H1 (cell line): ENCODE data around the gene CDH20. TPM values are rescaled to one million over a fixed set of nuclear protein-coding genes. Genes with fewer than 3 reads are reported as not detected.

Experiments
- CTCF ChIA-PET: fragments of 300-600 bp; sonication (Branson Sonifier 250); formaldehyde crosslinking; loops from one replicate; lab custom pipeline; 2021; ENCODE audit not compliant: partially characterized antibody; lab: Charles Lee
- POLR2A ChIA-PET: fragments of 300-600 bp; sonication (Branson Sonifier 250); formaldehyde crosslinking; loops from one replicate; lab custom pipeline; 2021; ENCODE audit warnings: inconsistent platforms; ENCODE audit not compliant: partially characterized antibody; lab: Charles Lee
- DNase-seq, 2 experiments: peaks; one replicate each; pipeline versions ENCODE4 v3.0.0 to v3.0.0-alpha.2; 2010 to 2022; ENCODE audit warnings: low spot score in 2 of 2, low read depth in 1 of 2, mixed read lengths in 1 of 2
- FAIRE-seq: peaks from 2 replicates; lab custom pipeline; 2011; peaks lifted over from hg19 to GRCh38; lab: Jason Lieb, UNC
- H2AFZ ChIP-seq: 2 replicates; pipeline ENCODE4 v1.8.1; 2012; ENCODE audit warnings: low read length, inconsistent platforms
- H2AK5ac ChIP-seq: 2 replicates; pipeline ENCODE4 v1.6.1; 2013; ENCODE audit warnings: low read depth, low read length
- H2BK120ac ChIP-seq: replicated peaks from 2 replicates; pipeline ENCODE3; 2013; ENCODE audit warnings: low read depth, low read length, inconsistent platforms
- H2BK12ac ChIP-seq: 2 replicates; pipeline ENCODE4 v1.6.1; 2013; ENCODE audit warnings: low read depth, low read length
- H2BK15ac ChIP-seq: 2 replicates; pipeline ENCODE4 v1.6.1; 2013; ENCODE audit warnings: low read length
- H2BK20ac ChIP-seq: 2 replicates; pipeline ENCODE4 v1.6.1; 2013; ENCODE audit warnings: low read length
- H2BK5ac ChIP-seq: 2 replicates; pipeline ENCODE4 v1.6.1; 2013; ENCODE audit warnings: low read depth, low read length
- H3K14ac ChIP-seq: 2 replicates; pipeline ENCODE4 v1.6.1; 2013; ENCODE audit warnings: inconsistent platforms; ENCODE audit not compliant: insufficient read length
- H3K18ac ChIP-seq: 2 replicates; pipeline ENCODE4 v1.6.1; 2013; ENCODE audit warnings: low read length; ENCODE audit errors: extremely low read depth
- H3K23ac ChIP-seq: 2 replicates; pipeline ENCODE4 v1.6.1; 2013; ENCODE audit warnings: inconsistent platforms; ENCODE audit not compliant: insufficient read length
- H3K23me2 ChIP-seq: 2 replicates; pipeline ENCODE4 v1.6.1; 2013; ENCODE audit warnings: low read depth, low read length
- H3K27ac ChIP-seq: 2 replicates; pipeline ENCODE4 v1.6.1; 2011; ENCODE audit warnings: low read depth, low read length, inconsistent platforms
- H3K27me3 ChIP-seq, 4 experiments: replicated peaks in 1 of 4; 1 replicate in 1 of 4; 2 replicates in 3 of 4; pipeline versions ENCODE4 v1.6.1 to v1.8.1; 2011 to 2013; ENCODE audit warnings: low read length in 3 of 4, mild to moderate bottlenecking in 3 of 4, inconsistent platforms in 2 of 4, mixed read lengths in 2 of 4, moderate library complexity in 1 of 4; ENCODE audit not compliant: control insufficient read depth in 3 of 4, insufficient read depth in 3 of 4; ENCODE audit errors: extremely low read depth in 1 of 4
- H3K36me3 ChIP-seq, 4 experiments: 2 replicates each; pipeline versions ENCODE4 v1.6.1 to v1.8.1; 2011 to 2013; ENCODE audit warnings: mild to moderate bottlenecking in 4 of 4, low read length in 3 of 4, moderate library complexity in 2 of 4, control low read depth in 1 of 4, inconsistent platforms in 1 of 4; ENCODE audit not compliant: insufficient read depth in 4 of 4, control insufficient read depth in 2 of 4
- H3K4ac ChIP-seq: replicated peaks from 2 replicates; pipeline ENCODE3; 2013; ENCODE audit warnings: low read length, low read depth, mixed read lengths, inconsistent platforms; ENCODE audit not compliant: insufficient read length
- H3K4me1 ChIP-seq, 4 experiments: replicated peaks in 1 of 4; 1 replicate in 1 of 4; 2 replicates in 3 of 4; pipeline versions ENCODE4 v1.6.1 to v1.8.1; 2011 to 2013; ENCODE audit warnings: low read length in 3 of 4, inconsistent platforms in 2 of 4, mixed read lengths in 1 of 4; ENCODE audit not compliant: insufficient read depth in 4 of 4, control insufficient read depth in 3 of 4
- H3K4me2 ChIP-seq, 2 experiments: 2 replicates each; pipeline versions ENCODE4 v1.6.1 to v1.8.1; 2011 to 2013; ENCODE audit warnings: low read depth in 2 of 2, low read length in 2 of 2, control low read depth in 1 of 2, inconsistent platforms in 1 of 2, mild to moderate bottlenecking in 1 of 2; ENCODE audit not compliant: insufficient read depth in 1 of 2
- H3K4me3 ChIP-seq, 4 experiments: fragments of 200-600, 300-600 bp in 1 of 4; sonication (generic), shearing (Covaris generic), sonication (Bioruptor Twin) in 1 of 4; 2 replicates each; pipeline versions ENCODE4 v1.5.1 to v1.8.1; 2011 to 2016; ENCODE audit warnings: low read length in 4 of 4, low read depth in 3 of 4, control low read depth in 2 of 4, inconsistent platforms in 2 of 4, mild to moderate bottlenecking in 2 of 4, mixed read lengths in 1 of 4, moderate library complexity in 1 of 4; ENCODE audit not compliant: insufficient read depth in 2 of 4; ENCODE audit errors: extremely low read depth in 1 of 4
- H3K56ac ChIP-seq: replicated peaks from 2 replicates; pipeline ENCODE3; 2013; ENCODE audit warnings: low read depth, mild to moderate bottlenecking, mixed read lengths, low read length, inconsistent platforms; ENCODE audit not compliant: insufficient read length
- H3K79me1 ChIP-seq: 2 replicates; pipeline ENCODE4 v1.6.1; 2013; ENCODE audit warnings: low read depth, low read length, control low read depth
- H3K79me2 ChIP-seq, 2 experiments: 2 replicates each; pipeline versions ENCODE4 v1.6.1 to v1.8.1; 2012 to 2013; ENCODE audit warnings: low read length in 2 of 2, mild to moderate bottlenecking in 2 of 2, inconsistent platforms in 1 of 2; ENCODE audit not compliant: insufficient read depth in 2 of 2, control insufficient read depth in 1 of 2
- H3K9ac ChIP-seq, 4 experiments: replicated peaks in 1 of 4; 1 replicate in 1 of 4; 2 replicates in 3 of 4; pipeline versions ENCODE4 v1.6.1 to v1.8.1; 2011 to 2013; ENCODE audit warnings: low read depth in 3 of 4, low read length in 3 of 4, control low read depth in 2 of 4, mild to moderate bottlenecking in 2 of 4, moderate library complexity in 2 of 4, inconsistent platforms in 1 of 4; ENCODE audit errors: extremely low read depth in 1 of 4
- H3K9me3 ChIP-seq, 2 experiments: 2 replicates each; pipeline versions ENCODE4 v1.6.1 to v1.8.1; 2012 to 2013; ENCODE audit warnings: mild to moderate bottlenecking in 2 of 2, moderate library complexity in 2 of 2, control low read depth in 1 of 2, inconsistent platforms in 1 of 2, low read depth in 1 of 2, low read length in 1 of 2, mixed read lengths in 1 of 2; ENCODE audit not compliant: insufficient read depth in 2 of 2
- H4K20me1 ChIP-seq, 2 experiments: replicated peaks in 1 of 2; 2 replicates each; pipeline versions ENCODE3 to v1.8.1; 2011 to 2013; ENCODE audit warnings: inconsistent platforms in 2 of 2, low read length in 2 of 2, mild to moderate bottlenecking in 1 of 2; ENCODE audit not compliant: insufficient read depth in 2 of 2, control insufficient read depth in 1 of 2
- H4K5ac ChIP-seq: 2 replicates; pipeline ENCODE4 v1.6.1; 2013; ENCODE audit warnings: low read length, low read depth, mixed read lengths, inconsistent platforms; ENCODE audit not compliant: insufficient read length
- H4K8ac ChIP-seq: 2 replicates; pipeline ENCODE4 v1.8.0; 2013; ENCODE audit warnings: mild to moderate bottlenecking, moderate library complexity, low read length, inconsistent platforms; ENCODE audit not compliant: insufficient read depth; ENCODE audit errors: extremely low read depth
- H4K91ac ChIP-seq: replicated peaks from 2 replicates; pipeline ENCODE3; 2013; ENCODE audit warnings: low read length, mixed read lengths, inconsistent platforms; ENCODE audit not compliant: insufficient read length
- JUN ChIP-seq: IDR thresholded peaks from 2 replicates; pipeline ENCODE4 v1.6.1; 2011; ENCODE audit warnings: low read depth, mild to moderate bottlenecking, improper control_type of control experiment, low read length
- KDM5A ChIP-seq: fragments of 200-600 bp; IDR thresholded peaks from 2 replicates; pipeline ENCODE4 v1.7.1; 2012; ENCODE audit warnings: mild to moderate bottlenecking, low read length, inconsistent platforms, mixed read lengths
- NANOG ChIP-seq: IDR thresholded peaks from 2 replicates; pipeline ENCODE4 v1.6.1; 2011; ENCODE audit warnings: low read length, low read depth, mild to moderate bottlenecking, inconsistent platforms; ENCODE audit not compliant: insufficient read depth, poor library complexity, severe bottlenecking
- RBBP5 ChIP-seq: IDR thresholded peaks from 2 replicates; pipeline ENCODE4 v1.7.1; 2012; ENCODE audit warnings: low read depth, mild to moderate bottlenecking, inconsistent platforms, low read length, moderate library complexity, borderline replicate concordance
- RNF2 ChIP-seq: fragments of 200-900, 300-1000 bp; sonication (generic); IDR thresholded peaks from 2 replicates; pipeline ENCODE4 v1.7.1; 2016; ENCODE audit warnings: borderline replicate concordance, low read depth, mild to moderate bottlenecking, antibody characterized with exemption, low read length; ENCODE audit not compliant: poor library complexity, severe bottlenecking; ENCODE audit errors: missing control alignments
- SIX5 ChIP-seq: IDR thresholded peaks from 2 replicates; pipeline ENCODE4 v1.6.1; 2011; ENCODE audit warnings: mild to moderate bottlenecking, low read depth, low read length
- SP2 ChIP-seq: IDR thresholded peaks from 2 replicates; pipeline ENCODE4 v1.6.1; 2012; ENCODE audit warnings: mild to moderate bottlenecking, low read length, inconsistent platforms
- SUZ12 ChIP-seq: fragments of 200-600 bp; sonication (generic); IDR thresholded peaks from 2 replicates; pipeline ENCODE4 v1.6.1; 2012; ENCODE audit warnings: mild to moderate bottlenecking, inconsistent platforms, low read length, moderate library complexity, mixed read lengths
- WGBS, 2 experiments: shearing (Covaris generic) in 1 of 2; methylation state at CpG; one replicate each; pipeline versions ENCODE4 v1.1.6 to v1.1.7; 2013 to 2015; ENCODE audit warnings: low lambda C conversion rate in 2 of 2, mixed read lengths in 2 of 2, inconsistent platforms in 1 of 2, low coverage in 1 of 2, missing lambda C conversion rate in 1 of 2; ENCODE audit not compliant: insufficient replicate concordance in 2 of 2, insufficient coverage in 1 of 2, insufficient read length in 1 of 2; ENCODE audit errors: extremely low coverage in 1 of 2, missing lambda C conversion rate in 1 of 2; 5-methylcytosine and 5-hydroxymethylcytosine counted together
- polyA plus RNA-seq, 7 experiments: library from polyadenylated mRNA; depleted of rRNA in 3 of 7; stranded (reverse) in 5 of 7; unstranded in 2 of 7; fragments of >200 nt in 5 of 7; fragments of 200-250 nt in 2 of 7; gene quantifications; 1 replicate in 5 of 7; 2 replicates in 1 of 7; 4 replicates in 1 of 7; pipeline versions ENCODE4 v1.2.1 to v1.2.3, GENCODE V29; 2011 to 2013; ENCODE audit warnings: missing spikeins in 2 of 7, mixed read lengths in 2 of 7
- total RNA-seq: library from RNA; stranded (reverse); fragmentation: NEBNext Ultra II Directional; extraction: Animal tissue kit (Norgen Biotek cat#: 25700); gene quantifications from 2 replicates; pipeline ENCODE4 v1.2.1, GENCODE V29; 2021
- TF ChIP-seq, protein P1 (sequence below): IDR thresholded peaks from 2 replicates; pipeline ENCODE4 v1.6.1; 2011; ENCODE audit warnings: low read length, improper control_type of control experiment

CDH20 gene
- total and polyA plus RNA-seq, 2 of the 8 experiments (the other 6 are each of a cell fraction or from before 2014, with no cell fraction given), result 0.07 to 0.12 TPM

DNA sequence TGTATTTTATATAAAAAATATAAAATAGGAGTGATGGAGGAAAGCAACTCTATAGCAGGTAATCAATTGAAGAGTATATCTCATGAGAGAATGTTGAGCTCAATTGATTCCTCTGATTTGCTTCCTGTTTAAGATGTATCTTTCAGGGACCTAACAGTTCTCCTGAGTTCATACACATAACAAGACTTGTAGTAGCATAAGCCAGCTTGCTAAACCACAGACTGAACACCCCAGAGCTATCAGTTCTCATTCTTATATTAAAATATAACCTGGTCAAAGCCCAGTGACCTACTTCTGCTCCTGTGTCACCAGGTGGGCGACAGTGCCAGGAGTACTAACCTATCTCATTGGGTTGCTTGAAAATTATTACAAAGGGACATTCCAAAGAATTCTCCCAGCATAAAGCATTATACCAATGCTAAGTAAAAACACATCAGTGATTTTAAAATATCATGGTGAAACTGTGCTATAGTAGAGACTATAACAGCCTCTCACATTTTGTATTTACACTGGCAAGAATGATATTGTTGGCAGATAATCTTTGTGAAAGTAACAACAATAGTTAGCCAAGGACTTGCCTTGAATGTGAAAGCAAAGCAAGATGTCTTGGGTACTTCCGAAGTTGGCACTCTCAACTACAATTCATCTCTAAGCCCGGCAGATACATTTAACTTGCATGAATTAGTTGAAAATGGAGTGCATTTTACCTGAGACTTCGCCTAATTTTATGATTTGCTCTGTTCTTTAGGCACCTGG, 40.8 kb upstream of the CDH20 start:
- Histone ChIP-seq H3K27ac (no peak overlapping the region), H3K4ac (no peak overlapping the region), H3K9me3 (no peaks in the 10 kb centered on the region), H3K4me2 (no peak overlapping the region), H3K23ac (no peak overlapping the region), H3K9ac (no peak overlapping the region), H2AK5ac (no peak overlapping the region), H3K27me3 (no peaks in the 10 kb centered on the region), H2BK12ac (no peak overlapping the region), H3K23me2 (no peaks in the 10 kb centered on the region), H3K18ac (no peak overlapping the region), H2BK20ac (no peak overlapping the region), H2BK5ac (no peak overlapping the region), H4K91ac (no peak overlapping the region), H3K14ac (no peak overlapping the region), H2BK120ac (no peak overlapping the region), H3K4me1 (no peaks in the 10 kb centered on the region), H3K4me3 (no peak overlapping the region), H3K79me1 (no peaks in the 10 kb centered on the region), H2AFZ (no peak overlapping the region), H2BK15ac (no peak overlapping the region), H4K20me1 (no peaks in the 10 kb centered on the region), H4K8ac (no peak overlapping the region), H3K79me2 (no peaks in the 10 kb centered on the region), H3K56ac (no peak overlapping the region), H3K36me3 (no peaks in the 10 kb centered on the region), H4K5ac (no peak overlapping the region)
- DNase-seq (no peak), FAIRE-seq (no peak)
- POLR2A ChIA-PET, result no interaction called here
- CTCF ChIA-PET, result interaction anchor here (1.8 kb wide), 1 partner anchor 30 kb away, joined by 9 read pairs; no protein-coding TSS in a partner anchor
- 90% methylated on average over 4 of the region's 4 CpGs; no CpG with 5 or more reads in 1 of the 2 experiments for WGBS, 2 experiments
- TF ChIP-seq JUN (no peak), RNF2 (no peak), NANOG (no peak), SIX5 (no peak), RBBP5 (no peak), SUZ12 (no peak), KDM5A (no peak), SP2 (no peak)
- TF ChIP-seq, protein P1, sequence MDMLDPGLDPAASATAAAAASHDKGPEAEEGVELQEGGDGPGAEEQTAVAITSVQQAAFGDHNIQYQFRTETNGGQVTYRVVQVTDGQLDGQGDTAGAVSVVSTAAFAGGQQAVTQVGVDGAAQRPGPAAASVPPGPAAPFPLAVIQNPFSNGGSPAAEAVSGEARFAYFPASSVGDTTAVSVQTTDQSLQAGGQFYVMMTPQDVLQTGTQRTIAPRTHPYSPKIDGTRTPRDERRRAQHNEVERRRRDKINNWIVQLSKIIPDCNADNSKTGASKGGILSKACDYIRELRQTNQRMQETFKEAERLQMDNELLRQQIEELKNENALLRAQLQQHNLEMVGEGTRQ, result no peak
